ENCODE data around the gene IL18BP. TPM values are rescaled to one million over a fixed set of nuclear protein-coding genes. Genes with fewer than 3 reads are reported as not detected.
A peak's percentile ranks its signal among the peaks of the same experiment; 100 is the strongest.

The IL18BP gene
- total RNA-seq, 1 donor from 2014 or later: 10.7 TPM

GRCh38 chr11:72006309-72007088 lies 7.8 kb downstream of the IL18BP start:
- peaks cover 10% of the 10 kb centered on the region for H3K27me3 Mint-ChIP-seq (ENCODE audit: low read depth)
- no peak for DNase-seq (ENCODE audit: low read depth, low spot score)
- no peaks in the 10 kb centered on the region for H3K9me3 Mint-ChIP-seq
- H3K36me3 Mint-ChIP-seq (ENCODE audit: low read depth): peaks cover 28% of the 10 kb centered on the region
- peak overlapping the region; percentile 69 for H3K4me3 Mint-ChIP-seq
- TF ChIP-seq, protein P1, sequence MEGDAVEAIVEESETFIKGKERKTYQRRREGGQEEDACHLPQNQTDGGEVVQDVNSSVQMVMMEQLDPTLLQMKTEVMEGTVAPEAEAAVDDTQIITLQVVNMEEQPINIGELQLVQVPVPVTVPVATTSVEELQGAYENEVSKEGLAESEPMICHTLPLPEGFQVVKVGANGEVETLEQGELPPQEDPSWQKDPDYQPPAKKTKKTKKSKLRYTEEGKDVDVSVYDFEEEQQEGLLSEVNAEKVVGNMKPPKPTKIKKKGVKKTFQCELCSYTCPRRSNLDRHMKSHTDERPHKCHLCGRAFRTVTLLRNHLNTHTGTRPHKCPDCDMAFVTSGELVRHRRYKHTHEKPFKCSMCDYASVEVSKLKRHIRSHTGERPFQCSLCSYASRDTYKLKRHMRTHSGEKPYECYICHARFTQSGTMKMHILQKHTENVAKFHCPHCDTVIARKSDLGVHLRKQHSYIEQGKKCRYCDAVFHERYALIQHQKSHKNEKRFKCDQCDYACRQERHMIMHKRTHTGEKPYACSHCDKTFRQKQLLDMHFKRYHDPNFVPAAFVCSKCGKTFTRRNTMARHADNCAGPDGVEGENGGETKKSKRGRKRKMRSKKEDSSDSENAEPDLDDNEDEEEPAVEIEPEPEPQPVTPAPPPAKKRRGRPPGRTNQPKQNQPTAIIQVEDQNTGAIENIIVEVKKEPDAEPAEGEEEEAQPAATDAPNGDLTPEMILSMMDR (conservative IDR thresholded peaks at IDR 0.05): no peak
- peaks cover 6% of the 10 kb centered on the region for H3K4me1 Mint-ChIP-seq
- no peak overlapping the region for H3K27ac Mint-ChIP-seq (ENCODE audit: unreplicated experiment)

- Mint-ChIP-seq H3K27me3 (ENCODE audit: low read depth) (peaks cover 6% of the 10 kb centered on the region), H3K36me3 (ENCODE audit: low read depth) (peaks cover 24% of the 10 kb centered on the region), H3K4me3 (peak overlapping the region; percentile 69), H3K4me1 (peaks cover 2% of the 10 kb centered on the region), H3K9me3 (no peaks in the 10 kb centered on the region), H3K27ac (ENCODE audit: unreplicated experiment) (no peak overlapping the region)
- TF ChIP-seq, protein P1 (conservative IDR thresholded peaks at IDR 0.05): no peak
- DNase-seq (ENCODE audit: low read depth, low spot score): no peak
Measured at GRCh38 chr11:72007089-72007476, 8.4 kb downstream of the IL18BP start.

- Mint-ChIP-seq H3K36me3 (ENCODE audit: low read depth) (peaks cover 21% of the 10 kb centered on the region), H3K27me3 (ENCODE audit: low read depth) (peaks cover 6% of the 10 kb centered on the region), H3K4me1 (no peaks in the 10 kb centered on the region), H3K27ac (ENCODE audit: unreplicated experiment) (peak overlapping the region; percentile 45), H3K4me3 (peak overlapping the region; percentile 69), H3K9me3 (no peaks in the 10 kb centered on the region)
- TF ChIP-seq, protein P1 (conservative IDR thresholded peaks at IDR 0.05): no peak
- DNase-seq (ENCODE audit: low read depth, low spot score): no peak
Measured at GRCh38 chr11:72007587-72007986, 8.9 kb downstream of the IL18BP start.

GRCh38 chr11:72008728-72009127 lies 10.0 kb downstream of the IL18BP start:
- Mint-ChIP-seq H3K9me3 (no peaks in the 10 kb centered on the region), H3K4me3 (no peak overlapping the region), H3K4me1 (no peaks in the 10 kb centered on the region), H3K27me3 (ENCODE audit: low read depth) (peaks cover 6% of the 10 kb centered on the region), H3K36me3 (ENCODE audit: low read depth) (peaks cover 18% of the 10 kb centered on the region), H3K27ac (ENCODE audit: unreplicated experiment) (no peak overlapping the region)
- TF ChIP-seq, protein P1 (conservative IDR thresholded peaks at IDR 0.05): no peak
- DNase-seq (ENCODE audit: low read depth, low spot score): no peak

DNA sequence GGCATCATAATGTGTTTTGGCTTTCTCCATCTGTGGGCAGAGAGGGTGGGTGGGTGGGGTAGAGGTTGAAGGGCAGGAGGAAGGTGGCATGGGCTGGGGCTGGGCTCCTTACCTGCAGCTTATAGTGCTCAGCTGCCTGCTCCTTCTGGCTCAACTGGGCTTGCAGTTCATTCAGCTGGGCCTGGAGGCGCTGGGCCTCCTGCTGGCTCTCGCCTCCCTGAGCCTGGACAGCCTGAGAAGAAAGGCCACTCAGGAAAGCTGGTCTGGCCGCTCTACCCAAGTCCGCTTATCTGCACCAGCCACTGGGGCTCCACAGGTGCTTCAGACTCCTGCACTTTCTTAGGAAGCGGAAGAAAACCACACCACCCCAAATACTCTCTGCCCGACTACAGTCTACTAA lies 10.4 kb downstream of the IL18BP start:
- peaks cover 6% of the 10 kb centered on the region for H3K27me3 Mint-ChIP-seq (ENCODE audit: low read depth)
- no peaks in the 10 kb centered on the region for H3K4me1 Mint-ChIP-seq
- H3K36me3 Mint-ChIP-seq (ENCODE audit: low read depth): peaks cover 16% of the 10 kb centered on the region
- peak overlapping the region; percentile 72 for H3K4me3 Mint-ChIP-seq
- H3K9me3 Mint-ChIP-seq: no peaks in the 10 kb centered on the region
- no peak overlapping the region for H3K27ac Mint-ChIP-seq (ENCODE audit: unreplicated experiment)
- TF ChIP-seq, protein P1 (conservative IDR thresholded peaks at IDR 0.05): no peak
- DNase-seq (ENCODE audit: low read depth, low spot score): no peak
